Activated CD8-positive, alpha-beta memory T cell treated with anti-CD3 and anti-CD28 coated beads for 1 hour (primary cell): ENCODE results near the gene STXBP4.

Source experiments
- DNase-seq, 2 donors: peaks; one replicate each; pipeline ENCODE4 v3.0.0-alpha.2; 2020; ENCODE audit warnings: low read depth in 1 of 2; ENCODE audit errors: extremely low read depth in 1 of 2

Gene STXBP4

DNA sequence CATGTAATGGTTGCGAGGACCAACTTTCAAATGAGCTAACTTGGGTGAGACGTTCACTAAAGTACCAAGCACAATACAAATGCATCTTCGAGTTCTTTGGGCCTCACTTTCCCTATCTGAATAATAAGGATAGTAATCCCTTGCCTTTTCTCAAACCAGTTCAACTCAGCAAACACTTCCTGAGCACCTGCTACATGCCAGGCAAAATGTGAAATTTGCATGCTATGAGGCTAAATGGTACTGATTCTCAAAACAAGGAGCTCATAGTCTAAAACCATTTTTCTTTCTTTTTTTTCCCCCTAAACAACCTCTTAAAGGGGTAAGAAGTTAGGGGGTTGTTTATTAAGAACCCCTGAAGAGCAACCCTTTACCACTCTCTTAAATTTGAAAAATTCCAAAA lies 194.8 kb downstream of the STXBP4 start:
- no peak for DNase-seq

GRCh38 chr17:55166506-55166905 lies 197.9 kb downstream of the STXBP4 start:
- DNase-seq, result no peak

GRCh38 chr17:55167024-55167725 lies 198.6 kb downstream of the STXBP4 start:
- DNase-seq, result no peak

DNA sequence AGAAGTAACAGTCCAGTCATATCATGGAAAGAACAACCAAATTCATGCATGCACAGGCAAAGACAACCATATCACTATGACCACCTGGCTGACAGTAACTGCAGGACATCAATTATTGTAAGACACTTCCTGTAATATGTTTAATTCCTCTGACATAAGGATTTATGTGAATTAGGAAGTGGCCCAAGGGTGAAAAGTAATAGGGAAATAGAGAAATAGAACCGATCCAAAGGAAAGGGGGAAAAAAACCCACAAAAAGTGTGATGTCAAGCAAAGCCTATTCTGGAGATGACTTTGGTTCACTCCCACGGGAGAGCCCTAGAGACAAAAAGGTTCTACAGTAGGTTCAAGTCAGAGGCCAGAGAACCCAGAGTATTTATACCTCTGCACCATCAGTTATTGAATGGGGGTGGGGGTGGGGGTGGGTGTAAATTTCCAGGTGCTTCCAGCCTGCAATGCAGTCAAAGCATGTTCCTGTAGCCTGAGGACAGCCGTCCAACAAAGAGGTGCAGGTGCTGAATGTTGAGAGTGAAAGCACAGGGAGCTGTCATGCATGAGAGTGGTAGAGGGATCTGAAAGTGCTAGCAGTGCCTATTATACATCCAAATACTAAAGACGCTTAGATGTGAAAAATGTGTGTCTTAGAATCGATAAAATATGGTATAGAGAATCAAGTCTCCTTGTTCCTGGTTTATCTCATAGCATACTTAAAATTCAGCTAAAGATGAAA lies 200.6 kb downstream of the STXBP4 start:
- DNase-seq, result no peak

- DNase-seq, result no peak
Observed at GRCh38 chr17:55171634-55172328, 203.2 kb downstream of the STXBP4 start.

- DNase-seq, result no peak
Observed at GRCh38 chr17:55172612-55173011, 204.0 kb downstream of the STXBP4 start.

GRCh38 chr17:55174133-55174532 lies 205.6 kb downstream of the STXBP4 start:
- no peak for DNase-seq

GRCh38 chr17:55175788-55176427 lies 207.3 kb downstream of the STXBP4 start:
- no peak for DNase-seq

DNA sequence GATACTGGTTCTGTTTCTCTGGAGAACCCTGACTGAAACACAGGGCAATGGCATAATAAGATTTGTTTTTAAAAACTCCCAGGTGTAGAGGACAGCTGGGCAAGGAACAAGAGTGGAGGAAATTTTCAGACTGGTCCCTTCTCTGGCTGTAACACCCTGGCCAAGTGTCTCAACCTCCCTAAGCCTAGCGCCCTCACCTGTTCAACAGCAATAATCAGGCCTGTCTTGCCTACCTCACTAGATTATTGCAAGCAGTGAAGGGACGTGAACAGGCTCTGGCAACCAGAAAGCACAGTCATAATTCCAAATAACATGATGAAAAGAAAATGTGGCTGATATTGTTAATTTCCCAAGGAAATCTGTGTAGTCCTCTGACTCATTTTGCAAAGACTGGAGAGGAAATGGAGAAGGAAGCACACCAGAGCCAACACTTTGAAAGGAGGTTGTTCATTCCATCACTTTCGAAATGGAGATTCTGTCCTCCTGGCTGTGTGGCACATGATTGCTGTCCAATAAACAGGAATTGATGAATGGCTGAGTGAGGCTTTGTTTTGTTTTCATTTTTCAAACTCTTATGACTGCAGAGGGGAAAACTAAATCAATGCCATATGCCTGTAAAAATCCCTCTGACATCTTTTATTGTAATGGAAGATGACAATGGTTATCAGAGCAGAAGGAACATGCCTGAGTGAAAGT lies 208.7 kb downstream of the STXBP4 start:
- no peak for DNase-seq

DNA sequence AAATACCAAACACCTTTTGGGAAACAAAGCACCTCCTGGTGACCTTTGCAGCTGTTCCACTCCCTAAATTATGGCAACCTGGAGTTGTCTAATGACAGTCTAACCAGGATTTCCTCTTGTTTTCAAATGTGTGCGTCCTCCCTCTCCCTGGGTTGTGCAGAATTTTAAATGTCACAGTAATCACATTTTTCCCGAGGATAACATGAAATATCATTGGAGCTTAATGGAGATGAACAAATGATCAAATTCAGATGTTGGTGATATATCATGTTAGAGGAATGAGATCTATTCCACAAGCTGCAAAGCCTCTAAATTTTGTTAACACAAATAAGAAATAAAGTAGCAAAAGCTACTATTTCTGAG lies 209.3 kb downstream of the STXBP4 start:
- no peak for DNase-seq

GRCh38 chr17:55186937-55187770 lies 218.6 kb downstream of the STXBP4 start:
- no peak for DNase-seq

DNA sequence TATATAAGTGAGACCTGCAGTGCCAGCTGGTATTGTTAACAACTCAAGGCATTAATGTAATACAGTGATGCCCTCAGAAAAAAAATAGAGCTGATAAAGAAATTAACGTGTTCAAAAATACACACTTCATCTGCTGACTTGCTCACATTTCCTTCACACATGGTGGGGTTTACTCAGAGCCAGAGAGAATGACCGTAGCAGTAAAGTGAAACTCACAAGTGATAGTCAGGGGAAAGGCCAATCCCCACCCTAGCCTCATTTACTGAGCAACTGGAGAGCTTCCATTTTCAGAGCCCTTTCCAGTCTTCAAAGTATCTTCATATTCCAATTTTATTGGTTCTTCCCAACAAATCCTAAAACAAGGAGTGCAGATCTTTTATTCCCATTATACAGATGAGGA lies 222.2 kb downstream of the STXBP4 start:
- no peak for DNase-seq

DNA sequence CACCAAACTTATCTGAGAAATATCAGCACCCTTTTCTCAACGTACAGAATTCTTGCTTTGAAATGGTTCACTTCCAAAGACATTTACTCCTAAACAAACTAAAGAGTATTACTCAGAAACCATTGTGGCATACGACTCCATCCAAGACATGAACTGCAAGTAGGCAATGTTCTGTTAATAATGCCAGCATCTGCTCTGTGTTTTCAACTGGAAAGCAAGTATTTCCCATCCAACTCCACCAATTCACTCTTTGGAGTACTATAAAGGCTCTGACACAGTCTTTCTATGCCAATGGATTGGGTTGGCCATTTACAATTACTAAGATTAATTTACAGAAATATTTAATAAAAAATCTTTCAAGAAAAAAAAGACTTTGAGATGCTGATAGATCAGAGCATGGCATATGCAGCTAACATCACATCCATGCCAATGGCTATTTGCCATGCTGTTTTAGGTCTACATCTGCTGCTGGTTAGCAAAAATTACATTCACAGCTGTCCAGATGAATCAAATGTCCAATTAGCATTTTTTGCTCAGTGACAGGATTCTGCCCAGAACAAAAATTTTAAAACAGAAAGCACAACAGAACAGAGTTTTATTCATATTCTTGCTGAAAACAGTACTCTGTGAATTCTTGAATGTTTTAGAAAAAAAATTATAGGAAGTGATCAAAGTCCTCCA lies 230.3 kb downstream of the STXBP4 start:
- DNase-seq, result no peak

GRCh38 chr17:55200904-55201303 lies 232.3 kb downstream of the STXBP4 start:
- no peak for DNase-seq

DNA sequence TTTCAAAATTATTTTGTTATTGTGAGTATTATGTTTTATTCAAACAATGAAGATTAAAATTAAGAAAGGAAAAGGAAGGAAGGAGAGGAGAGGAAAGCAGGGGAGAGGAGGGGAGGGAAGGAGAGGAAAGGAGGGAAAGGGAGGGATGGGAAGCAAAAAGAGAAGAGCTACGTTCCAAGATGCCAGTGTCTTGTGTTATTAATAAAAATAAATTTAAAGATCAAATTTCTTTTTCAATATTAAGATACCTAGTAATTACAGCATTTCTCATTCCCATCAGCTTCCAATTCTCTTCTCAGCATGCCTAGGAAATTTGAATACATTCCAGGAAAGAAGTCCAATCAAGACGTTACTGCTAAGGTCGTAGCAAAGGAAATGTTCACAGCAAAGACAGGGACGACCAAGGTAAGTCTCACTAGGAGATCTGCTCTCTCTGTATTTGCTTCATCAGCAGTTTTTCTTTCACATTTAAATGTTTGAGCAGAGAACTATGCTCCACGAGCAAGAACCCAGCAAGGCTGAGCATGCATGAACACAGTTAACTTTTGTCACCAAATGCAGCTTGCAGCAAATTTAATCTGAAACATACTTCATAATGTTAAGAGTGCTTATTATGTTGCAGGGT lies 232.9 kb downstream of the STXBP4 start:
- no peak for DNase-seq

DNA sequence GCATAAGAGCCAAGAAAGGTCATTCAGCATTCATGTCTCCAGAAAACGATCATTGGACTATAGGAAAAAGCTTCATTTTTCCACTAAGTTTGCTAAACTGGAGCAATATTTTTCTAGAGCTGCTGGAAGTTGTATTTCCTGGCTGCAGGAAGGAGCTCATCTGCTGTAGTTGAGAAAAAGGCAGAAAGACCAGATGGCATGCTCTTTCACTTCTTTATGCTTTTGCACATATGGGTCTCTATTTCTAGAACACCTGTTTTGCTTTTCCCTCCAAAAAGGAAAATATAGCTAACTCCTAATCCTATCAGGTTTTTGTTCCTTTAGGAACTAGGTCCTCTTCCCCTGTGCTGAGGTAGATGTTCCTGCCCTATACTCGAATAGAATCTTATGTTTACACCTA lies 234.3 kb downstream of the STXBP4 start:
- no peak for DNase-seq

GRCh38 chr17:55208078-55208812 lies 239.7 kb downstream of the STXBP4 start:
- no peak for DNase-seq

- DNase-seq, result no peak
Observed at GRCh38 chr17:55210292-55210691, 241.7 kb downstream of the STXBP4 start.
